Activated CD4-positive, alpha-beta T cell treated with anti-CD3 and anti-CD28 coated beads, Interleukin-2, amount 50 U/mL, for 4 hours (primary cell): ENCODE measurements around the gene LNX2.

Source experiments
- DNase-seq, 2 experiments: peaks; one replicate each; pipeline ENCODE4 v3.0.0-alpha.2; 2020

The LNX2 gene

GRCh38 chr13:27620377-27621115 lies at the start of gene LNX2:
Gene LNX2 (minus strand): TSS chr13:27620529. CDS start chr13:27581703, 38,826 bp downstream.
- peak; percentile 94 for DNase-seq

DNA sequence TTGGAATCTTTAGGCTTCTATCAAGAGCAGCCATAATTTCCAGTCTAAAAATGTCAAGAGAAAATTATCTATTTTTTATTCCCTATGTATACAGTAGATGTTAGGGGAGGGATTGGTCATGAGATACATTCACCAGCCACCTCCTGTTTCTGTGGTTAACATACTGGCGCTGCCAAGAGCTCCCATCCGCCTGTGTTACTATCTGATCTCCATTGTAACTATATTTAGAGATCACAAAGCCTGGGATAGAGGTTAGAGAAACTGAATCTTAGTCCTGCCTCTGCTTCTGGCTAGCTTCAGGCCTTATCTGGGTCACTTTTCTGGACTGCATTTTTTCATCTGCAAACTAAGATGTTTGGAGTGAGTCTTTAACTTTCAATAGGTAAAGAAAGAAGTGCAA lies 47.6 kb upstream of the LNX2 start:
- DNase-seq = no peak

DNA sequence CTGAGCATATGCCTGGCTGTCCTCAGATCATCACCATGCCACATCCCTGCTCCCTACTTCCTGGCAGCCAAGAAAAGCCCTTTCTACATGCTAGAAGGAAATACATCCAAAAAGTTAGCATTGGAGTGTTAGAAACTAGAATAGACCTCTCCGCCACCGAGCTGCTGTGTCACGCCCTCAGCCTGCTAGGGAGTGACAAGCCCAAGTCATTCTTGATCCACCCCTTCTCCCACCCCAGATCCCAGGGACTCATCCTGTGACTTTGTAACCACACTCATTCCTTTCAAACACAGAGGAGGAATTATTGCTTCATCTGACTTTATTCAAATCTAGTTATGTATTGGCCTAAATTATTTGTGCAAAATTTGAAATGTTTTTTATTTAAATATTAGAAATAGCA lies 46.6 kb upstream of the LNX2 start:
- no peak for DNase-seq

GRCh38 chr13:27665761-27666160 lies 45.4 kb upstream of the LNX2 start:
- DNase-seq = no peak

- DNase-seq = no peak
Measured at GRCh38 chr13:27665333-27665732, 45.0 kb upstream of the LNX2 start.

GRCh38 chr13:27663947-27664346 lies 43.6 kb upstream of the LNX2 start:
- no peak for DNase-seq

GRCh38 chr13:27662738-27663470 lies 42.6 kb upstream of the LNX2 start:
- DNase-seq = no peak

DNA sequence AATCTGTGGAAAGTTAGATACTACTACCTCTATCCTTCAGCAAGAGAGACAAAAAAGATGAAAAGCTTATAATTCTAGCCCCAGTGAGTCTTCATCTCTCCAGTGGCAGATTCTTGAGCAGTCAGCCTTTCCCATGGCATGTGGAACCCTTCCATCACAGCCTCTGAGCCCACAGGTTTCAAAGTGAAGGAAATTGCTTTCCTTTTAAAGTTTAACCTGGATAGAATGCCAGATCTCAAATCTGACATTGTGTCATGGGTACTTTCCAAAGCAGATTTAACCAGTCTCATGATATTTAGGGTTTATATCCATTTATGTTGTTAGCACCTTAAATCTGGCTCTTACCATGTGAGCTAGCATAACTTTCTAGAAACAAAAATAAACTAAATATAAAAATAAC lies 40.7 kb upstream of the LNX2 start:
- no peak for DNase-seq

DNA sequence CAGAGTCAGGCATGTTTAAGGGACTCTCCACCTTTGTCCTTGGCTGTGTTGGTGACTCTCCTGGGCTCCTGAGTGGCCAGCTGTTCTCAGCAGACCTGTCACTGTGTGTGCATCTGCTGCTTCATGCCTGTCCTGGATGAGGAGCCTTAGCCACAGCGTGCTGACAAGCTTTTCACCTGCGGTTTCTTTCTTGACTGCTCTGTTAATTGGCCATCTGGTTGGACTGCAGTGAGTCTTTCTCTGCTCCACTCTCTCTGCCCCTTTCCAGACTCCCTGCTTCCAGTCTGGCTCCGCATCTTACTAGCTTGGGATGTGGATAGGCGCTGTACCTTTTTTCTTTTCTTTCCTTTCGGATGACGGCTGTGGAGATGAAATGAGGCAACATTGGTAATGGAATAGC lies 40.2 kb upstream of the LNX2 start:
- no peak for DNase-seq

- DNase-seq = no peak
Measured at GRCh38 chr13:27659145-27659865, 39.0 kb upstream of the LNX2 start.

DNA sequence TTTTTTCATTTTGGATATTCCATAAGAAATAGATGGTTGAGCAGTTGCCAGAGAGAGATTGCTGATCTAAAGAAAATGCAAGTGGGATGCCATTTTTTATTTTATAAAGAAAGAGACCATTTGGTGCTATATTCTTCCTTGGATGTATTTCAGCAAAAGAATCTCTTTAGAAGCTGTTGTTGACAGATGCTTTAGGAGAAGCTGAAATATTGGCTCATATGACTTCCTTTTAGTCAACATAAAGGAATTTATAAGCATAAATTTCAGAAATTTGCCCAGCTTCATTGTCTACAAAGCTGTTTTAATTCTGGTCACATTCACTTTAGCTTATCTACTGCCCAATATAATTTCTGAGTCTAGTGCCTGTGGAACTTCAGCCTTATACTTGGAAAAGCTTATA lies 38.2 kb upstream of the LNX2 start:
- no peak for DNase-seq

DNA sequence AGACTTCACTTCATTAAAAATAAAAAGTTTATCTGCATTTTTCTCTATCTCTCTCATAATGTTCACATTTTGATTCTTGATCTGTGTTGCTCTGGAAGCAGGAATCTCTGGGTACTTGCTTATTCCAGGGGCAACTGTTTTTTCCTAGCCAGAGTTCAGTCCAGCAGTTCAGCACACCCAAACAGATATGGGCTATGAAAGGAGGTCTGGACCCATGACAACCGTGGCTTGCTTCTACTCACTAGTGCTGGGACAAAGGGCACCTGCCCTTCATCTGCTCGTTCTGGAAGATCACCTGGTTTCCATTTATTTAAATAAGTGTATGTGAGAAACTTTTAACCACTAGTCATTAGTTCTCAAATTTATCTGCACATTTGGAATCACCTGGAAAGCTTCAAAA lies 37.4 kb upstream of the LNX2 start:
- DNase-seq = no peak

GRCh38 chr13:27654816-27655215 lies 34.5 kb upstream of the LNX2 start:
- no peak for DNase-seq

DNA sequence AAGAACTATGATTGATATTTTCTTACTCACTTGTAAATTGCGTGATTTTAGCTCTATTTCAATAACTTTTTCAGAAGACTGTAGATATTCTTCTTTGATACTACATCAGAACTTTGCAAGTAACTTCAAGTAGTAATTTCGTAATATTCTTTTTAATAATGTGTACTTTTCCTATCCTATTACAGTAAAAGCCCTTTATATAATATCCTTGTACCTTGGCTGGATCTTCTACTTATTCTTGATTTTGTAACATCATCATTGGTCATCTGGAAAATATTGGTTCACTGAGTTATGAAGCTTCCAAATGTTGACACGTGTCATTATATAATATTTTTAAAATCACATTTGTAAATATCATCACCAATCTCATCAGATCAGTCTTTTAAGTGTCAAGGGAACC lies 33.7 kb upstream of the LNX2 start:
- DNase-seq = no peak

DNA sequence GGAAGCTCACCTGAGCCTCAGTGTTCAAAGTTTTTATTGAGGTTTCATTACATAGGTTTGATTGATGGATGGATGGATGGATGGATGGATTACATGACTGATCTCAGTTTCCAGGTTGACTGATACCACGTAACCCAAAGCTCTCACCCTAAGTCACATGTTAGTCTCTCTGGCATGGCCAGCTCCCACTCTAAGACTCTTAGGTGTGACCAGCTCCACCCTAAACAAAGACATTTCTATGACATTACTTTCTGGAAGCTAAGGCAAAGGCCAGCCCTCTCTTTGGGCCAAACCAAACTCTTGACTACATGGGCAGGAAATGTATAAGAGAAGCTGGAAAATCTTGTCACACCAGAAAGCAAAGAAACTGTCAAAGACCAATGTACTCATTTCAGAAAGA lies 30.0 kb upstream of the LNX2 start:
- no peak for DNase-seq

GRCh38 chr13:27644302-27644701 lies 24.0 kb upstream of the LNX2 start:
- no peak for DNase-seq

- DNase-seq = no peak
Measured at GRCh38 chr13:27643334-27644132, 23.2 kb upstream of the LNX2 start.

DNA sequence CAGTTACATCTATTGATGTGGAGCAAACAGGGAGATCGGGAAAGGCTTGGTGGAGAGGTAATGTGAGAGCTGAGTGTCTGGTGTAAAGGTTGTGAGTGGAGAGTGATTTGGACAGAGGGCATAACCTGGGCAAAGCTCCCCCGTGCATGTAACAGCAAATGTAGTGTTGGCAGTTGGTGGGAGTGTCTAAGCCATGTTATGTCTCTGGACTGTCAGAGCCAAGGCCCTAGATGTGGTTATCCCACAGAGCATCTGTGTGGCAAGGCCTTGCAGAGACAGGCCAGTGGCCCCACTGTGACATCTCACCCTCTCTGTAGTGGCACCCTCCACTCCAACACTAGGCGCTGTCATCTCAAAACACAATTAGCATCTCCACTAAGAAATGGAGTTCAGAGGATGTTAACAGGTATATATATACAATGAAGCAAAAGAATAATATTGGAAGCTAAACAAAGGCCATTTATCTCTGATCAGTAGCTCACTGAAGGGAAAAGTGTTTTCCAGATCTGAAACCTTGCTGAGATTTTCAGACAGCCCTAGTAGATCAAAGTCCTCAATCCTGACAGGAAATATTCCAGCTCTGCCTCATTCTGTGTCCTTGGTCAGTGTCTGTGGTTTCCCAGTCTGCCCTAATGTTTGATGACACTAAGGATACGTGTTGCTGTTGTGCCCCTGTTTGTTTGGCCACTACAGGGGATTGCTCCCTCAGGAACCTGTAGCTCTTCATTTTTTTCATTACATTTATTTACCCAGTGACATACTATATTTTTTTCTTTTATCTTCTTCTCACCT lies 21.6 kb upstream of the LNX2 start:
- no peak for DNase-seq

GRCh38 chr13:27639186-27639585 lies 18.9 kb upstream of the LNX2 start:
- DNase-seq = no peak

DNA sequence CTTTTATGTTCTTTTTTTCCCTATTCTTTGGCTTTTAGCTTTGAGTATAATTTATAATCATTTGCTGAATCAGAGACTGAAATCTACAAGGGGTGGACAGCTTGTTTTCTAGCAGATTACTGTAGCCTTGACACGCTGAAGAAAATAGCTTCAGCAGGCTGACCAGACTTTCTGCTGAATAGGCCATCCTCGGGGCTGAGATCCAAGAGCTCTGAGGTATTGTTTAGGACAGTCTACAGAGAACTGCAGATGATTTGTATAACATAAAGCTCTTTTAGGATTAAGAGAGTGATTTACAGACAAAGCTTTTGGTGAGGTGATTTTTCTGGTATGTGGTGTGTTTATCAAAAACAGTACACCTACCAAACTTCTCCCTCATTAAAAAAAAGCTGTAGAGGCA lies 18.2 kb upstream of the LNX2 start:
- no peak for DNase-seq

- no peak for DNase-seq
Measured at GRCh38 chr13:27638001-27638400, 17.7 kb upstream of the LNX2 start.

- DNase-seq = no peak
Measured at GRCh38 chr13:27637289-27637626, 16.9 kb upstream of the LNX2 start.
